Mesenchymal stem cell (in vitro differentiated cells and primary cell): Measurements from ENCODE around the gene SLC35E4.
A peak's percentile ranks its signal among the peaks of the same experiment; 100 is the strongest.

ENCODE experiments used
- DNase-seq: peaks from one replicate; pipeline ENCODE4 v3.0.0-alpha.2; 2013
- H2AFZ ChIP-seq: one replicate; pipeline ENCODE4 v1.6.1; 2013; ENCODE audit warnings: low read depth, mild to moderate bottlenecking, control low read depth, inconsistent platforms, low read length, moderate library complexity
- H2AK5ac ChIP-seq: 2 replicates; pipeline ENCODE4 v1.6.1; 2013; ENCODE audit warnings: low read length, moderate library complexity, mild to moderate bottlenecking, inconsistent platforms; ENCODE audit not compliant: severe bottlenecking
- H2BK120ac ChIP-seq: one replicate; pipeline ENCODE4 v1.6.1; 2013; ENCODE audit warnings: low read depth, mild to moderate bottlenecking, inconsistent platforms, low read length, moderate library complexity
- H2BK12ac ChIP-seq, 2 experiments: one replicate each; pipeline ENCODE4 v1.6.1; 2013; ENCODE audit warnings: inconsistent platforms in 2 of 2, low read length in 2 of 2, mild to moderate bottlenecking in 2 of 2, moderate library complexity in 2 of 2, control low read depth in 1 of 2
- H2BK15ac ChIP-seq: one replicate; pipeline ENCODE4 v1.6.1; 2013; ENCODE audit warnings: mild to moderate bottlenecking, low read depth, inconsistent platforms; ENCODE audit not compliant: poor library complexity, severe bottlenecking
- H2BK5ac ChIP-seq: 2 replicates; pipeline ENCODE4 v1.6.1; 2013; ENCODE audit warnings: low read depth, mild to moderate bottlenecking, low read length, control low read depth, inconsistent platforms; ENCODE audit not compliant: poor library complexity, severe bottlenecking
- H3K14ac ChIP-seq, 2 experiments: one replicate each; pipeline ENCODE4 v1.6.1; 2013; ENCODE audit warnings: inconsistent platforms in 2 of 2, low read length in 2 of 2, control low read depth in 1 of 2, mild to moderate bottlenecking in 1 of 2, moderate library complexity in 1 of 2
- H3K18ac ChIP-seq, 2 experiments: one replicate each; pipeline ENCODE4 v1.6.1; 2013; ENCODE audit warnings: inconsistent platforms in 2 of 2, low read length in 2 of 2, control low read depth in 1 of 2, low read depth in 1 of 2, mild to moderate bottlenecking in 1 of 2
- H3K23ac ChIP-seq, 2 experiments: one replicate each; pipeline ENCODE4 v1.6.1; 2013; ENCODE audit warnings: inconsistent platforms in 2 of 2, low read length in 2 of 2, mild to moderate bottlenecking in 2 of 2, moderate library complexity in 2 of 2, control low read depth in 1 of 2
- H3K27ac ChIP-seq: 2 replicates; pipeline ENCODE4 v1.5.1; 2013; ENCODE audit warnings: mild to moderate bottlenecking, moderate library complexity, low read length, control low read depth, inconsistent platforms; ENCODE audit not compliant: poor library complexity, severe bottlenecking
- H3K27me3 ChIP-seq, 2 experiments: 2 replicates each; pipeline versions ENCODE4 v1.6.1 to v1.7.0; 2013; ENCODE audit warnings: low read length in 2 of 2, mild to moderate bottlenecking in 2 of 2, moderate library complexity in 2 of 2, control low read depth in 1 of 2, inconsistent platforms in 1 of 2; ENCODE audit not compliant: control insufficient read depth in 1 of 2, insufficient read depth in 1 of 2
- H3K36me3 ChIP-seq, 2 experiments: 2 replicates each; pipeline versions ENCODE4 v1.6.1 to v1.7.0; 2013; ENCODE audit warnings: low read length in 2 of 2, control low read depth in 1 of 2, inconsistent platforms in 1 of 2, low read depth in 1 of 2, mild to moderate bottlenecking in 1 of 2; ENCODE audit not compliant: insufficient read depth in 2 of 2, control insufficient read depth in 1 of 2
- H3K4ac ChIP-seq, 2 experiments: one replicate each; pipeline ENCODE4 v1.6.1; 2013; ENCODE audit warnings: inconsistent platforms in 2 of 2, low read length in 2 of 2, mild to moderate bottlenecking in 2 of 2, moderate library complexity in 2 of 2, control low read depth in 1 of 2, low read depth in 1 of 2
- H3K4me1 ChIP-seq: 2 replicates; pipeline ENCODE4 v1.6.1; 2013; ENCODE audit warnings: low read depth, low read length, control low read depth; ENCODE audit not compliant: control insufficient read depth, insufficient read depth
- H3K4me2 ChIP-seq: 2 replicates; pipeline ENCODE4 v1.6.1; 2013; ENCODE audit warnings: low read length, mild to moderate bottlenecking, inconsistent platforms; ENCODE audit not compliant: poor library complexity, severe bottlenecking
- H3K4me3 ChIP-seq, 2 experiments: 2 replicates each; pipeline versions ENCODE4 v1.5.1 to v1.7.0; 2013; ENCODE audit warnings: low read length in 2 of 2, mild to moderate bottlenecking in 2 of 2, control low read depth in 1 of 2, low read depth in 1 of 2; ENCODE audit not compliant: insufficient read depth in 1 of 2
- H3K79me1 ChIP-seq: replicated peaks from 2 replicates; pipeline ENCODE4 v1.6.1; 2013; ENCODE audit warnings: mild to moderate bottlenecking, control low read depth, low read length, inconsistent platforms; ENCODE audit not compliant: poor library complexity, severe bottlenecking
- H3K9ac ChIP-seq: 2 replicates; pipeline ENCODE4 v1.7.0; 2013; ENCODE audit warnings: mild to moderate bottlenecking, low read length, moderate library complexity
- H3K9me3 ChIP-seq: 2 replicates; pipeline ENCODE4 v1.7.0; 2013; ENCODE audit warnings: mild to moderate bottlenecking, low read length; ENCODE audit not compliant: control insufficient read depth
- H4K8ac ChIP-seq: one replicate; pipeline ENCODE4 v1.6.1; 2013; ENCODE audit warnings: inconsistent platforms, mild to moderate bottlenecking, low read length, moderate library complexity
- H4K91ac ChIP-seq: one replicate; pipeline ENCODE4 v1.6.1; 2013; ENCODE audit warnings: mild to moderate bottlenecking, low read length, inconsistent platforms
- WGBS: methylation state at CpG from one replicate; pipeline ENCODE4 v1.1.7; 2013; ENCODE audit warnings: mixed read lengths; 5-methylcytosine and 5-hydroxymethylcytosine counted together

The SLC35E4 gene

GRCh38 chr22:30655532-30655931, 20.0 kb downstream of the SLC35E4 start:
- no peak for DNase-seq
- no peak overlapping the region for H3K9ac ChIP-seq
- H3K36me3 ChIP-seq: peaks cover 6 to 30% of the 10 kb centered on the region in 2 experiments
- H2AFZ ChIP-seq: no peak overlapping the region
- H2BK12ac ChIP-seq: no peak overlapping the region
- no peaks in the 10 kb centered on the region for H3K9me3 ChIP-seq
- H3K27me3 ChIP-seq: no peaks in the 10 kb centered on the region
- no peak overlapping the region for H2BK120ac ChIP-seq
- no peak overlapping the region for H3K14ac ChIP-seq
- no peak overlapping the region for H2BK5ac ChIP-seq
- H2BK15ac ChIP-seq: no peak overlapping the region
- H3K4me1 ChIP-seq: peaks cover under 1% of the 10 kb centered on the region
- no peak overlapping the region for H4K8ac ChIP-seq
- no peak overlapping the region for H3K18ac ChIP-seq
- H3K4me3 ChIP-seq: no peak overlapping the region
- no peak overlapping the region for H3K23ac ChIP-seq
- WGBS: 37% methylated on average over 2 of the region's 3 CpGs
- no peak overlapping the region for H4K91ac ChIP-seq
- no peak overlapping the region for H2AK5ac ChIP-seq
- H3K79me1 ChIP-seq: peaks cover 1% of the 10 kb centered on the region
- H3K27ac ChIP-seq: no peak overlapping the region
- H3K4me2 ChIP-seq: no peak overlapping the region
- no peak overlapping the region for H3K4ac ChIP-seq

- Histone ChIP-seq H2BK12ac (no peak overlapping the region), H4K91ac (no peak overlapping the region), H2BK15ac (no peak overlapping the region), H2BK120ac (no peak overlapping the region), H3K9ac (no peak overlapping the region), H3K4ac (no peak overlapping the region), H3K27ac (no peak overlapping the region), H4K8ac (no peak overlapping the region), H3K14ac (no peak overlapping the region), H3K27me3 (no peaks in the 10 kb centered on the region), H2AFZ (no peak overlapping the region), H2BK5ac (no peak overlapping the region), H3K79me1 (peaks cover 16% of the 10 kb centered on the region), H3K4me1 (peaks cover 2% of the 10 kb centered on the region), H3K18ac (no peak overlapping the region), H3K36me3 (peaks cover 26 to 50% of the 10 kb centered on the region in 2 experiments), H3K9me3 (no peaks in the 10 kb centered on the region), H2AK5ac (no peak overlapping the region), H3K23ac (no peak overlapping the region), H3K4me2 (no peak overlapping the region), H3K4me3 (no peak overlapping the region)
- no peak for DNase-seq
- 98% methylated on average over 3 of the region's 4 CpGs for WGBS
Observed at GRCh38 chr22:30662040-30662439, 26.5 kb downstream of the SLC35E4 start.

- no peak overlapping the region for H3K4ac ChIP-seq
- H3K27me3 ChIP-seq: no peaks in the 10 kb centered on the region
- H2BK12ac ChIP-seq: no peak overlapping the region
- H3K9ac ChIP-seq: no peak overlapping the region
- no peak overlapping the region for H3K18ac ChIP-seq
- H3K79me1 ChIP-seq: peaks cover 22% of the 10 kb centered on the region
- H3K4me3 ChIP-seq: no peak overlapping the region
- H3K4me1 ChIP-seq: peaks cover 9% of the 10 kb centered on the region
- no peak for DNase-seq
- H2BK120ac ChIP-seq: no peak overlapping the region
- no peak overlapping the region for H2BK5ac ChIP-seq
- H3K4me2 ChIP-seq: no peak overlapping the region
- H3K9me3 ChIP-seq: no peaks in the 10 kb centered on the region
- peak overlapping the region; percentile 65 for H2AFZ ChIP-seq
- no peak overlapping the region for H3K27ac ChIP-seq
- H2AK5ac ChIP-seq: no peak overlapping the region
- no peak overlapping the region for H3K23ac ChIP-seq
- peaks cover 26 to 41% of the 10 kb centered on the region in 2 experiments for H3K36me3 ChIP-seq
- no peak overlapping the region for H4K8ac ChIP-seq
- H2BK15ac ChIP-seq: no peak overlapping the region
- WGBS: 96% methylated on average over 13 of the region's 13 CpGs
- no peak overlapping the region for H4K91ac ChIP-seq
- H3K14ac ChIP-seq: no peak overlapping the region
Observed at GRCh38 chr22:30664798-30665197, 29.2 kb downstream of the SLC35E4 start.

- Histone ChIP-seq H3K4me1 (peaks cover 9% of the 10 kb centered on the region), H3K9ac (no peak overlapping the region), H3K27me3 (no peaks in the 10 kb centered on the region), H2AK5ac (no peak overlapping the region), H3K23ac (no peak overlapping the region), H3K4ac (no peak overlapping the region), H3K79me1 (peaks cover 22% of the 10 kb centered on the region), H2BK5ac (no peak overlapping the region), H2AFZ (no peak overlapping the region), H3K27ac (no peak overlapping the region), H3K36me3 (peaks cover 26 to 37% of the 10 kb centered on the region in 2 experiments), H3K14ac (no peak overlapping the region), H2BK12ac (no peak overlapping the region), H4K8ac (no peak overlapping the region), H3K18ac (no peak overlapping the region), H4K91ac (no peak overlapping the region), H3K4me2 (no peak overlapping the region), H3K9me3 (no peaks in the 10 kb centered on the region), H3K4me3 (peak overlapping the region in 1 of 2 experiments; percentile 20), H2BK15ac (no peak overlapping the region), H2BK120ac (no peak overlapping the region)
- WGBS: 81% methylated on average over 2 of the region's 2 CpGs
- no peak for DNase-seq
Observed at GRCh38 chr22:30665266-30665665, 29.7 kb downstream of the SLC35E4 start.
